AG04449 (cell line): ENCODE measurements around the gene ADGRV1.

ENCODE experiments used
- CTCF ChIA-PET: fragments of 350-600 bp; formaldehyde crosslinking; extraction: SDS; loops from one replicate; lab custom pipeline; 2021; ENCODE audit warnings: antibody characterized with exemption; lab: Yijun Ruan, JAX
- POLR2A ChIA-PET: fragments of 400-600, 350-600 bp; formaldehyde crosslinking; extraction: SDS; loops from one replicate; lab custom pipeline; 2020; ENCODE audit warnings: antibody characterized with exemption, inconsistent platforms; lab: Yijun Ruan, JAX
- DNase-seq: peaks from one replicate; pipeline ENCODE4 v3.0.0-alpha.2; 2010; ENCODE audit warnings: low read depth, low spot score
- H3K4me3 ChIP-seq: 2 replicates; pipeline ENCODE4 v1.5.1; 2011; ENCODE audit warnings: low read depth, mild to moderate bottlenecking, control low read depth, low read length
- TF ChIP-seq, protein P1 (sequence below): IDR thresholded peaks from one replicate; pipeline ENCODE4 v1.5.1; 2011; ENCODE audit warnings: mild to moderate bottlenecking, moderate library complexity, low read length, control low read depth, inconsistent platforms; ENCODE audit not compliant: insufficient read depth; ENCODE audit errors: missing control alignments

Gene ADGRV1

DNA sequence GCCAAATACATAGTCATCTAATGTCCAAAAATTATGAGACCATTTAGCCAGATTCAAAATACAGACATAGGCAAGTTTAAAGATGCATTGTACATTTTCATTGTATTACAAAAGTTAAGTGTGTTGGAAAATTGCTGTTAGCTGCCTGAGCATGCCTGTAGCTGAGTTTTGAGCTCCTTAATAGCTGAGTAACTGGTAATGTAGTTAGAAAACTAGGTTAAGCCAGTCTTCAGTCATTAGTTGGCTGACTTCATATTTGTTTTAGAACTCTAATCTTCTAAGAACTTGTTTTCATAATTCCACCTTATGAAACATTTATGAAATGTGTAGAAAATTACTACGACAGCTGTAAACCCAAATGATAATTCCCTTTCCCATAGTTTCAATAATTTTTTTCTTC lies 531.2 kb downstream of the ADGRV1 start:
- no peak overlapping the region for H3K4me3 ChIP-seq
- DNase-seq = no peak
- TF ChIP-seq, protein P1, sequence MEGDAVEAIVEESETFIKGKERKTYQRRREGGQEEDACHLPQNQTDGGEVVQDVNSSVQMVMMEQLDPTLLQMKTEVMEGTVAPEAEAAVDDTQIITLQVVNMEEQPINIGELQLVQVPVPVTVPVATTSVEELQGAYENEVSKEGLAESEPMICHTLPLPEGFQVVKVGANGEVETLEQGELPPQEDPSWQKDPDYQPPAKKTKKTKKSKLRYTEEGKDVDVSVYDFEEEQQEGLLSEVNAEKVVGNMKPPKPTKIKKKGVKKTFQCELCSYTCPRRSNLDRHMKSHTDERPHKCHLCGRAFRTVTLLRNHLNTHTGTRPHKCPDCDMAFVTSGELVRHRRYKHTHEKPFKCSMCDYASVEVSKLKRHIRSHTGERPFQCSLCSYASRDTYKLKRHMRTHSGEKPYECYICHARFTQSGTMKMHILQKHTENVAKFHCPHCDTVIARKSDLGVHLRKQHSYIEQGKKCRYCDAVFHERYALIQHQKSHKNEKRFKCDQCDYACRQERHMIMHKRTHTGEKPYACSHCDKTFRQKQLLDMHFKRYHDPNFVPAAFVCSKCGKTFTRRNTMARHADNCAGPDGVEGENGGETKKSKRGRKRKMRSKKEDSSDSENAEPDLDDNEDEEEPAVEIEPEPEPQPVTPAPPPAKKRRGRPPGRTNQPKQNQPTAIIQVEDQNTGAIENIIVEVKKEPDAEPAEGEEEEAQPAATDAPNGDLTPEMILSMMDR = no peak
- POLR2A ChIA-PET = no interaction called here
- CTCF ChIA-PET = interaction anchor here (4.7 kb wide), 1 partner anchor 295 kb away, joined by 29 read pairs; no protein-coding TSS in a partner anchor

DNA sequence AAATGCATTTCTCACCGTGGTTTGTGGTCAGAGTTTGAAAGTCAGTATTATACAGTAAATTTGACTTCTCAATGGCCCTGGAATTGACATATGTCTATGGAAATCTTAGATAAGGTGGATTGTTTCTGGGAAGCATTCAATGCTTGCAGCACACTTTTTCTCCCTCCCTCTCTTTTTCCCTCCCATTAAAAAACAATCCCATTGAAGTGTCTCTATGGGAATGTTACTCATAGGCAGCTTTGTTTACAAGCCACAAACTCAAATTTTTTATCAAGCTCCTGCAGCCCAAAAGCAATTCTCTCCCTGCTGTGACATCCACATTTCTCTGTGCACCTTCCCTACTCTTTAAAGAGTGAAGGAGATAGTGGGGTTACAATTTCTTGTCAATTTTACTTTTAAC lies 532.4 kb downstream of the ADGRV1 start:
- POLR2A ChIA-PET = no interaction called here
- TF ChIP-seq, protein P1 = no peak
- H3K4me3 ChIP-seq = no peak overlapping the region
- no peak for DNase-seq
- CTCF ChIA-PET = interaction anchor here (4.7 kb wide), 1 partner anchor 294 kb away, joined by 29 read pairs; no protein-coding TSS in a partner anchor

DNA sequence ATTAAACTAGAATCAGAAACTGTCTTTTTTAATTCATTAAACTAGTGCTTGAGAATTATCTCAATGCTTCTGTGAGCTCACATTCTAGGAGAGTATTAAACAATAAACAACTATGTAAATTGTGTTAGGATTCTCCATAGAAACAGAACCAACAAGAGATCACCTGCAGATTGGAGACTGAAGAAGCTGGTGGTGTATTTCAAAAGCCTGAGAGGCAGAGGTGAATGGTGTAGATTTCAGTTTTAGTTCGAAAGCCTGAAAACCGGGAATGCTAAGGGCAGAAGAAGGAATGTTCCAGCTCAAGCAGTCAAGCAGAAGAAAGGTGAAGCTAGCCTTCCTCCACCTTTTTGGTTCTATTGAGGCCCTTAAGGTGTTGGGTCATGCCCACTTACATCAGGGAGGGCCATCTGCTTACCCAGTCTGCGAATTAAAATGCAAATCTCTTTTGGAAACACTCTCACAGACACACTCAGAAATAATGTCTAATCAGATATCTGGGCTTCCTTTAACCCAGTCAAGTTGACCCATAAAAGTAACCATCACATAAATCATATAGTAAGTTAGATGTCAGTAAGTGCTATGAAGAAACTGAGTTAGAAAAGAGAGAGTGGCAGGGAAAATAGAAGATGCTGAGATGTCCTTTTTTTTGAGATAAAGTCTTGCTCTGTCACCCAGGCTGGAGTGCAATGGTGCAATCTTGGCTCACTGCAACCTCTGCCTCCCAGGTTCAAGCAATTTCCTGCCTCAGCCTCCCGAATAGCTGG lies 533.1 kb downstream of the ADGRV1 start:
- H3K4me3 ChIP-seq = no peak overlapping the region
- ChIA-PET CTCF (interaction anchor here (4.7 kb wide), 1 partner anchor 293 kb away, joined by 29 read pairs; no protein-coding TSS in a partner anchor), POLR2A (no interaction called here)
- no peak for DNase-seq
- TF ChIP-seq, protein P1 = no peak

DNA sequence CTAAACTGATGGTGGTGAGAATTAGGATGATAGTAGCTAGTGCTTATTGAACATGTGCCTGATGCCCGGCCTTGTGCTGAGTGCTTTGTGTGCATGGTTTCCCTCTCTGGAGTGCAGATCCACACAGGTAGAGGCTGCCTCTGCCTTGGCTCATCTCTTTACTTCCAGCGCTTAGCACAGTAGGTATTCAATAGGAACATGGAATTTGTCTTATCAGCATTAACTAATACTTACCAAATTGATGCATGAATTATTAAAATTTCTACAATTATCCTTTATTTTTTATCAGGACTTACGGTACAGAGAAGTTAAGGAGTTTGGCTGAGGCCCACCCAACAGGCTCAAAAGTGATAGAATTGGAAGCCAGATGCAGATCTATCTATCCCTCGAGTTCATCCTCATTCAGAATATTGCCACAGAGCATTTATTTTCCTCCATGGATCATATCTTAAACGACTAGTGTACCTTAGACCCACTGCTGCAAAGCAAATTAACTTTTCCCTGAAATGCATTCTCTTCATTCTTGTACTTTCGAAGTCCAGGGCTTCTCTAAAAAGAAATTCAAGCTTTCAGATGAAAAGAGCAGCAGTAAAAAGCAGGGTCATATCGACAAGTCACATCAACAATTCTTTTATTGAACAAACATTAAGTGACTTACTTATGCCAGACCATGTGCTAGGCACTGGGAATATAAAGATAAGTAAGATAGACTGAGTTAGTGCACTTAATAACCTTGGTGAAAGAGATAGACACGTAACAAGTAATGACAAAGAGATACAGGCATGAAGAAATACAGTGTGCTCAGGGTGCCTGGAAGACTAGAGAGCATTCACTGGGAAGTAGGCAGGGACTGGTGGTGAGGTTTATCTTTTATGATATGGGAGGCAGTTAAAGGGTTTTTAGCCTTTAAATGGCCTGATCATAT lies 534.5 kb downstream of the ADGRV1 start:
- ChIA-PET POLR2A (no interaction called here), CTCF (interaction anchor here (1.0 to 2.2 kb wide), 3 partner anchors 161 to 326 kb away, joined by 3 to 15 read pairs (median 5); no protein-coding TSS in a partner anchor)
- DNase-seq = no peak
- no peak overlapping the region for H3K4me3 ChIP-seq
- TF ChIP-seq, protein P1 = no peak

DNA sequence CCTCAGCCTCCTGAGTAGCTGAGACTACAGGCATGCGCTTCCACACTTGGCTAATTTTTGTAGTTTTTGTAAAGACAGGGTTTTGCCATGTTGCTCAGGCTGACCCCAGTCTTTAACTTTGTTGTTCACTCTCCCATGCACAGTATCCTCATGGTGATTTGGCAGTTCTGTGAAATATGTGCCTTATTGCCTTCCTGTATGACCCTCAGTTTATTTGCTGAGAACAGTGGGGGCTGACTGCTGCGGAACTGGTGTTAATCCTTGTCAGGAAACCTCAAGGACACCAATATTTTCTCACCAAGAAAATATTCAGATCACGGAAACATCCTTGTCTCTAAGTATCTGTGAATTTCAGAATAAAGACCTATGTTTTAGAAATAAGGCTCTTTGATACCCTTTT lies 536.7 kb downstream of the ADGRV1 start:
- no peak for DNase-seq
- POLR2A ChIA-PET = no interaction called here
- TF ChIP-seq, protein P1 = no peak
- H3K4me3 ChIP-seq = no peak overlapping the region
- CTCF ChIA-PET = interaction anchor here (0.8 to 2.2 kb wide), 2 partner anchors 290 to 324 kb away, joined by 6 to 15 read pairs; no protein-coding TSS in a partner anchor
